H1 (cell line): ENCODE measurements around the gene ACTRT3. TPM values are rescaled to one million over a fixed set of nuclear protein-coding genes. Genes with fewer than 3 reads are reported as not detected.
A peak's percentile ranks its signal among the peaks of the same experiment; 100 is the strongest.

Experiments used
- CREB1 ChIP-seq: IDR thresholded peaks from 2 replicates; pipeline ENCODE4 v1.6.1; 2012; ENCODE audit warnings: inconsistent platforms
- RBBP5 ChIP-seq: IDR thresholded peaks from 2 replicates; pipeline ENCODE4 v1.7.1; 2012; ENCODE audit warnings: low read depth, mild to moderate bottlenecking, inconsistent platforms, low read length, moderate library complexity, borderline replicate concordance
- SIN3A ChIP-seq, 2 experiments: IDR thresholded peaks in 1 of 2; conservative IDR thresholded peaks in 1 of 2; 2 replicates each; pipeline ENCODE4 v1.6.1; 2011 to 2012; ENCODE audit warnings: low read length in 2 of 2, improper control_type of control experiment in 1 of 2, low read depth in 1 of 2, mild to moderate bottlenecking in 1 of 2
- polyA plus RNA-seq, 7 experiments: library from polyadenylated mRNA; depleted of rRNA in 3 of 7; stranded (reverse) in 5 of 7; unstranded in 2 of 7; fragments of >200 nt in 5 of 7; fragments of 200-250 nt in 2 of 7; gene quantifications; 1 replicate in 5 of 7; 2 replicates in 1 of 7; 4 replicates in 1 of 7; pipeline versions ENCODE4 v1.2.1 to v1.2.3, GENCODE V29; 2011 to 2013; ENCODE audit warnings: missing spikeins in 2 of 7, mixed read lengths in 2 of 7
- total RNA-seq: library from RNA; stranded (reverse); fragmentation: NEBNext Ultra II Directional; extraction: Animal tissue kit (Norgen Biotek cat#: 25700); gene quantifications from 2 replicates; pipeline ENCODE4 v1.2.1, GENCODE V29; 2021
- TF ChIP-seq, protein P1 (sequence below), 3 experiments: IDR thresholded peaks; 1 replicate in 2 of 3; 2 replicates in 1 of 3; pipeline versions ENCODE4 v1.5.1 to v1.6.1; 2011; ENCODE audit warnings: low read length in 3 of 3, mild to moderate bottlenecking in 3 of 3, inconsistent platforms in 2 of 3, low read depth in 1 of 3, moderate library complexity in 1 of 3; ENCODE audit not compliant: insufficient read depth in 1 of 3; ENCODE audit errors: control extremely low read depth in 1 of 3
- TF ChIP-seq, protein P2 (sequence below): IDR thresholded peaks from 2 replicates; pipeline ENCODE4 v1.6.1; 2011; ENCODE audit warnings: low read length, improper control_type of control experiment
- TF ChIP-seq, protein P3 (sequence below): IDR thresholded peaks from 2 replicates; pipeline ENCODE4 v1.6.1; 2011; ENCODE audit warnings: low read depth, mild to moderate bottlenecking, low read length; ENCODE audit not compliant: insufficient read depth

The ACTRT3 gene
- total and polyA plus RNA-seq, 2 of the 8 experiments (the other 6 are each of a cell fraction or from before 2014, with no cell fraction given), result 3.4 to 5.9 TPM

DNA sequence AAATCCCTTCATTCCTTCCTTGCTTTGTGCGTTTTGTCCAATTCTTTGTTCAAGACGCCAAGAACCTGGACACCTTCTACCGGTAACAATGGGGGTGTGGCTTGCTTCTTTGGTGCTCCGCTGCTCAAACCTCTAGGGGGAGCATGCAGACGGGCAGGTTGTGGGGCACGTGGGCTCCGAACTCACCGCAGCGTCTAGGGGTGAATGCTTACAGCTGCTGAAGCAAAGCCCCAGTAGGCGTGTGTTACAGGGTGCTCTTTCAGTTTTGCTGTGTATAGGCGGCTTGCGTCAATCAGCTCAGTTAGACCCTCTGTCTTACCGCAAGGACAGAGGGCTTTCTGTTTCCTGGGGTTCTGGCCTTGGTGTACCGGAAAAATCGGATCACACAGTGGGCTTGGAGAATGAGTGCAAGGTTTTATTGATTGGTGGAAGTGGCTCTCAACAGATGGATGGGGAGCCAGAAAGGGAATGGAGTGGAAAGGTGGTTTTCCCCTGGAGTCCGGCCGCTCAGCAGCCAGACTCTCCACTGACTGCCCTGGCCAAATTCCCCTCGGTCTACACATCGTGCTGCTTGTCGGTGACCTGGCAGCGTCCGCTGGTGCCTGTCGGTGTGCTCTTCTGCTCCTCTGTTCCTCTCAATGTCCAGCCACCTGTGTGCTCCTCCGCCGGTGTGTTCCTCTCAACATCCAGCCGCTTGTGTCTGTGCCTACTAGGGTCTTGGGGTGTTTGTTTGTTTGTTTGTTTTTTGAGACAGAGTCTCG is 44.6 kb upstream of the ACTRT3 start (continued):
- TF ChIP-seq, protein P1, sequence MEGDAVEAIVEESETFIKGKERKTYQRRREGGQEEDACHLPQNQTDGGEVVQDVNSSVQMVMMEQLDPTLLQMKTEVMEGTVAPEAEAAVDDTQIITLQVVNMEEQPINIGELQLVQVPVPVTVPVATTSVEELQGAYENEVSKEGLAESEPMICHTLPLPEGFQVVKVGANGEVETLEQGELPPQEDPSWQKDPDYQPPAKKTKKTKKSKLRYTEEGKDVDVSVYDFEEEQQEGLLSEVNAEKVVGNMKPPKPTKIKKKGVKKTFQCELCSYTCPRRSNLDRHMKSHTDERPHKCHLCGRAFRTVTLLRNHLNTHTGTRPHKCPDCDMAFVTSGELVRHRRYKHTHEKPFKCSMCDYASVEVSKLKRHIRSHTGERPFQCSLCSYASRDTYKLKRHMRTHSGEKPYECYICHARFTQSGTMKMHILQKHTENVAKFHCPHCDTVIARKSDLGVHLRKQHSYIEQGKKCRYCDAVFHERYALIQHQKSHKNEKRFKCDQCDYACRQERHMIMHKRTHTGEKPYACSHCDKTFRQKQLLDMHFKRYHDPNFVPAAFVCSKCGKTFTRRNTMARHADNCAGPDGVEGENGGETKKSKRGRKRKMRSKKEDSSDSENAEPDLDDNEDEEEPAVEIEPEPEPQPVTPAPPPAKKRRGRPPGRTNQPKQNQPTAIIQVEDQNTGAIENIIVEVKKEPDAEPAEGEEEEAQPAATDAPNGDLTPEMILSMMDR (IDR thresholded peaks at IDR 0.05; ENCODE audit: control extremely low read depth in 1 of 3, insufficient read depth in 1 of 3, low read depth in 1 of 3, low read length in 3 of 3), result peak; percentile 46 to 82 (median 78)
- TF ChIP-seq CREB1 (0 out of 2 replicates have a peak, but pooled peaks have one; percentile 33), SIN3A (conservative IDR thresholded peaks at IDR 0.05 in 1 of 2, IDR thresholded peaks at IDR 0.05 in 1 of 2; ENCODE audit: low read depth in 1 of 2, low read length in 2 of 2) (peak in 1 of 2 experiments; percentile 64; a peak in 2 of 4 replicates), RBBP5 (no peak)
- TF ChIP-seq, protein P2, sequence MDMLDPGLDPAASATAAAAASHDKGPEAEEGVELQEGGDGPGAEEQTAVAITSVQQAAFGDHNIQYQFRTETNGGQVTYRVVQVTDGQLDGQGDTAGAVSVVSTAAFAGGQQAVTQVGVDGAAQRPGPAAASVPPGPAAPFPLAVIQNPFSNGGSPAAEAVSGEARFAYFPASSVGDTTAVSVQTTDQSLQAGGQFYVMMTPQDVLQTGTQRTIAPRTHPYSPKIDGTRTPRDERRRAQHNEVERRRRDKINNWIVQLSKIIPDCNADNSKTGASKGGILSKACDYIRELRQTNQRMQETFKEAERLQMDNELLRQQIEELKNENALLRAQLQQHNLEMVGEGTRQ, result peak; percentile 79
- TF ChIP-seq, protein P3, sequence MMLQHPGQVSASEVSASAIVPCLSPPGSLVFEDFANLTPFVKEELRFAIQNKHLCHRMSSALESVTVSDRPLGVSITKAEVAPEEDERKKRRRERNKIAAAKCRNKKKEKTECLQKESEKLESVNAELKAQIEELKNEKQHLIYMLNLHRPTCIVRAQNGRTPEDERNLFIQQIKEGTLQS, result 0 out of 2 replicates have a peak, but pooled peaks have one; percentile 22
- TF ChIP-seq, all 59 proteins: peak for 8
